HCT116 (cell line): ENCODE data around the gene ANKS1A. TPM values are rescaled to one million over a fixed set of nuclear protein-coding genes. Genes with fewer than 3 reads are reported as not detected.

Source experiments
- ATAC-seq: fragments of 200-7000 bp; cut with Tn5 transposase; 2 replicates; pipeline ENCODE4 v1.9.1; 2020; ENCODE audit warnings: mild to moderate bottlenecking, moderate library complexity
- BruUV-seq: library from RNA; stranded (reverse); fragments of 400-500 nt; replicated peaks from 2 replicates; lab custom pipeline; 2021; lab: Mats Ljungman, UMichigan
- CTCF ChIA-PET: fragments of 300-600 bp; sonication (Branson Sonifier 250); formaldehyde crosslinking; loops from one replicate; lab custom pipeline; 2021; ENCODE audit warnings: antibody characterized with exemption; lab: Charles Lee
- POLR2A ChIA-PET: fragments of 300-600, 350-600 bp; sonication (Branson Sonifier 250); formaldehyde crosslinking; loops from one replicate; lab custom pipeline; 2021; ENCODE audit warnings: antibody characterized with exemption; lab: Charles Lee
- RAD21 ChIA-PET, 2 experiments: fragments of 300-600 bp; sonication (Branson Sonifier 250); formaldehyde crosslinking; loops; one replicate each; lab custom pipeline; 2023; ENCODE audit warnings: low total read pairs in 2 of 2; ENCODE audit not compliant: uncharacterized antibody in 2 of 2, unreplicated experiment in 2 of 2, low non-redundant PET in 1 of 2; lab: Charles Lee
- DNase-seq: peaks from one replicate; pipeline ENCODE4 v3.0.0-alpha.2; 2010; ENCODE audit warnings: low read depth, low spot score
- H2AFZ ChIP-seq: fragments of 200-600 bp; shearing (Covaris generic), sonication (generic); 2 replicates; pipeline ENCODE4 v1.6.1; 2017; ENCODE audit warnings: low read depth, mixed run types, mixed read lengths, antibody characterized with exemption, low read length; ENCODE audit not compliant: poor library complexity, severe bottlenecking
- H3K27ac ChIP-seq: 2 replicates; pipeline ENCODE4 v1.5.1; 2012; ENCODE audit warnings: low read depth, low read length
- H3K27me3 ChIP-seq: fragments of 200-600 bp; sonication (generic); 2 replicates; pipeline ENCODE4 v1.6.1; 2016; ENCODE audit warnings: mixed run types, low read length, mixed read lengths; ENCODE audit not compliant: insufficient read depth
- H3K36me3 ChIP-seq, 2 experiments: fragments of 200-500 bp in 1 of 2; fragments of 200-600 bp in 1 of 2; sonication (Bioruptor generic) in 1 of 2; sonication (generic) in 1 of 2; 2 replicates each; pipeline versions ENCODE4 v1.5.1 to v1.6.1; 2014 to 2016; ENCODE audit warnings: low read length in 2 of 2, inconsistent platforms in 1 of 2, mixed read lengths in 1 of 2, mixed run types in 1 of 2; ENCODE audit not compliant: insufficient read depth in 2 of 2, control insufficient read depth in 1 of 2
- H3K4me1 ChIP-seq, 2 experiments: fragments of 200-600 bp in 1 of 2; sonication (generic) in 1 of 2; 2 replicates each; pipeline versions ENCODE4 v1.5.1 to v1.6.1; 2012 to 2017; ENCODE audit warnings: low read length in 2 of 2, inconsistent platforms in 1 of 2, mild to moderate bottlenecking in 1 of 2, mixed read lengths in 1 of 2, mixed run types in 1 of 2, moderate library complexity in 1 of 2; ENCODE audit not compliant: insufficient read depth in 2 of 2, control insufficient read depth in 1 of 2
- H3K4me2 ChIP-seq: fragments of 200-600 bp; sonication (generic); 2 replicates; pipeline ENCODE4 v1.6.1; 2017; ENCODE audit warnings: mixed run types, low read length, mixed read lengths
- H3K4me3 ChIP-seq, 2 experiments: fragments of 200-600 bp in 1 of 2; sonication (generic) in 1 of 2; replicated peaks in 1 of 2; 2 replicates each; pipeline ENCODE4 v1.5.1; 2011 to 2016; ENCODE audit warnings: low read length in 2 of 2, control low read depth in 1 of 2, low read depth in 1 of 2, mild to moderate bottlenecking in 1 of 2, mixed read lengths in 1 of 2, mixed run types in 1 of 2
- H3K79me2 ChIP-seq: fragments of 200-600 bp; sonication (generic); 2 replicates; pipeline ENCODE4 v1.6.1; 2017; ENCODE audit warnings: mild to moderate bottlenecking, mixed run types, low read length, moderate library complexity, mixed read lengths; ENCODE audit not compliant: insufficient read depth
- H3K9ac ChIP-seq: fragments of 200-600 bp; sonication (generic); 2 replicates; pipeline ENCODE4 v1.6.1; 2016; ENCODE audit warnings: low read length, mixed read lengths
- H3K9me2 ChIP-seq: fragments of 200-600 bp; sonication (generic), shearing (Covaris generic); 2 replicates; pipeline ENCODE4 v1.6.1; 2017; ENCODE audit warnings: mixed run types, mild to moderate bottlenecking, moderate library complexity; ENCODE audit not compliant: insufficient read depth
- H3K9me3 ChIP-seq, 2 experiments: fragments of 200-500 bp in 1 of 2; fragments of 200-600 bp in 1 of 2; sonication (Bioruptor generic) in 1 of 2; sonication (generic) in 1 of 2; 2 replicates each; pipeline ENCODE4 v1.6.1; 2014 to 2017; ENCODE audit warnings: low read length in 2 of 2, mixed read lengths in 2 of 2, inconsistent platforms in 1 of 2, low read depth in 1 of 2, mild to moderate bottlenecking in 1 of 2, mixed run types in 1 of 2, moderate library complexity in 1 of 2; ENCODE audit not compliant: control insufficient read depth in 1 of 2, insufficient read depth in 1 of 2
- H4K20me1 ChIP-seq: fragments of 200-600 bp; sonication (generic), shearing (Covaris generic); 2 replicates; pipeline ENCODE4 v1.6.1; 2017; ENCODE audit warnings: mixed run types, mild to moderate bottlenecking, moderate library complexity; ENCODE audit not compliant: insufficient read depth
- EGR1 ChIP-seq: IDR thresholded peaks from 2 replicates; pipeline ENCODE4 v1.6.1; 2012; ENCODE audit warnings: low read depth
- ELF1 ChIP-seq: IDR thresholded peaks from 2 replicates; pipeline ENCODE4 v1.6.1; 2012; ENCODE audit warnings: low read depth, borderline replicate concordance
- EZH2 ChIP-seq: fragments of 200-600 bp; sonication (generic); IDR thresholded peaks from 2 replicates; pipeline ENCODE4 v1.6.1; 2017; ENCODE audit warnings: antibody characterized with exemption, mixed run types
- EZH2phosphoT487 ChIP-seq: fragments of 200-600 bp; IDR thresholded peaks from 2 replicates; pipeline ENCODE4 v1.6.1; 2018; ENCODE audit warnings: antibody characterized with exemption, borderline replicate concordance
- JUND ChIP-seq: IDR thresholded peaks from 2 replicates; pipeline ENCODE4 v1.6.1; 2012
- RAD21 ChIP-seq: IDR thresholded peaks from 2 replicates; pipeline ENCODE4 v1.6.1; 2012; ENCODE audit warnings: low read depth, mild to moderate bottlenecking
- TCF7L2 ChIP-seq: IDR thresholded peaks from 2 replicates; pipeline ENCODE4 v1.7.0; 2011; ENCODE audit warnings: borderline replicate concordance, inconsistent platforms; ENCODE audit not compliant: insufficient read depth, insufficient read length; ENCODE audit errors: extremely low read depth
- ZNF274 ChIP-seq: fragments of 200-500 bp; sonication (Bioruptor generic); IDR thresholded peaks from 2 replicates; pipeline ENCODE4 v1.6.1; 2014; ENCODE audit warnings: mild to moderate bottlenecking, low read depth, low read length, inconsistent platforms
- intact Hi-C: fragments of 100-400 bp; cut with micrococcal nuclease; formaldehyde crosslinking; loops from 2 replicates; pipeline ENCODE4 v1.10.0; 2022
- total RNA-seq: library from RNA; stranded (reverse); gene quantifications from one replicate; pipeline ENCODE4 v1.2.1, GENCODE V29; 2021; ENCODE audit not compliant: unreplicated experiment
- TF ChIP-seq, protein P1 (sequence below): IDR thresholded peaks from 2 replicates; pipeline ENCODE4 v1.6.1; 2011; ENCODE audit warnings: mild to moderate bottlenecking, low read length, moderate library complexity; ENCODE audit not compliant: insufficient replicate concordance; ENCODE audit errors: extremely low read depth
- TF ChIP-seq, protein P2 (sequence below): IDR thresholded peaks from 2 replicates; pipeline ENCODE4 v1.6.1; 2012

Gene ANKS1A
- total RNA-seq, 1 experiment from 2014 or later: 20.6 TPM

DNA sequence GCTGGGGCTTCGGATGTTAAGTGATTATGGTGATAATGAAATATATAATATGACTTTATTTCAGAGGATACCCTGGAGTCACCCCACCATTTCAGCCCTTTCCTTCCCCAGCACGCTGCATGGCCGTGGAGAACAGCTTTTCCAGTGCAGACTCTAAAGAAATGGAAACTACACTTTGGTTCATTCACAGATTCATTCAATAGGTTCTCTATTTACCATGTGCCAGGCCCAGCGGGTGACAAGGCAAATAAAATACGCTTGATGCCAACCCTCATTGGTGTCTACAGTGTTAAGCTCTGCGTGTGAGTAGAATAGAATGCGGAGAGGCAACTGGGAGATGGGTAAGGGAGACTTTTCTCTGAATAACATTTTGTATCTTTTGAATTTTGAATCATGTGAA lies 162.3 kb downstream of the ANKS1A start:
- Histone ChIP-seq H3K27me3 (no peaks in the 10 kb centered on the region), H3K4me3 (no peak overlapping the region), H3K9ac (no peak overlapping the region), H4K20me1 (no peaks in the 10 kb centered on the region), H3K36me3 (no peaks in the 10 kb centered on the region), H2AFZ (no peak overlapping the region), H3K27ac (no peak overlapping the region), H3K4me2 (no peak overlapping the region), H3K79me2 (no peaks in the 10 kb centered on the region), H3K4me1 (no peaks in the 10 kb centered on the region), H3K9me3 (no peaks in the 10 kb centered on the region), H3K9me2 (no peaks in the 10 kb centered on the region)
- no TSS peak for BruUV-seq
- TF ChIP-seq ELF1 (no peak), TCF7L2 (no peak), EGR1 (no peak), JUND (no peak), EZH2phosphoT487 (no peak), RAD21 (no peak), ZNF274 (no peak), EZH2 (no peak)
- TF ChIP-seq, protein P1, sequence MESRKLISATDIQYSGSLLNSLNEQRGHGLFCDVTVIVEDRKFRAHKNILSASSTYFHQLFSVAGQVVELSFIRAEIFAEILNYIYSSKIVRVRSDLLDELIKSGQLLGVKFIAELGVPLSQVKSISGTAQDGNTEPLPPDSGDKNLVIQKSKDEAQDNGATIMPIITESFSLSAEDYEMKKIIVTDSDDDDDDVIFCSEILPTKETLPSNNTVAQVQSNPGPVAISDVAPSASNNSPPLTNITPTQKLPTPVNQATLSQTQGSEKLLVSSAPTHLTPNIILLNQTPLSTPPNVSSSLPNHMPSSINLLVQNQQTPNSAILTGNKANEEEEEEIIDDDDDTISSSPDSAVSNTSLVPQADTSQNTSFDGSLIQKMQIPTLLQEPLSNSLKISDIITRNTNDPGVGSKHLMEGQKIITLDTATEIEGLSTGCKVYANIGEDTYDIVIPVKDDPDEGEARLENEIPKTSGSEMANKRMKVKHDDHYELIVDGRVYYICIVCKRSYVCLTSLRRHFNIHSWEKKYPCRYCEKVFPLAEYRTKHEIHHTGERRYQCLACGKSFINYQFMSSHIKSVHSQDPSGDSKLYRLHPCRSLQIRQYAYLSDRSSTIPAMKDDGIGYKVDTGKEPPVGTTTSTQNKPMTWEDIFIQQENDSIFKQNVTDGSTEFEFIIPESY: no peak
- TF ChIP-seq, protein P2, sequence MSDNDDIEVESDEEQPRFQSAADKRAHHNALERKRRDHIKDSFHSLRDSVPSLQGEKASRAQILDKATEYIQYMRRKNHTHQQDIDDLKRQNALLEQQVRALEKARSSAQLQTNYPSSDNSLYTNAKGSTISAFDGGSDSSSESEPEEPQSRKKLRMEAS: no peak
- POLR2A ChIA-PET: no interaction called here
- intact Hi-C loops: no loop called here
- RAD21 ChIA-PET: no interaction called here
- ATAC-seq (no peak), DNase-seq (no peak)
- CTCF ChIA-PET: no interaction called here
